ENCODE data around the gene WIPF2. TPM values are rescaled to one million over a fixed set of nuclear protein-coding genes. Genes with fewer than 3 reads are reported as not detected.
"Not testable (repeated sequence)": the region's sequence is repeated elsewhere in the genome, so short reads cannot be mapped to it uniquely, and the experiment has no call there.

The WIPF2 gene
- polyA plus RNA-seq, 2 of the 4 experiments (the other 2 are of a cell fraction), result 13.8 to 21.5 TPM

DNA sequence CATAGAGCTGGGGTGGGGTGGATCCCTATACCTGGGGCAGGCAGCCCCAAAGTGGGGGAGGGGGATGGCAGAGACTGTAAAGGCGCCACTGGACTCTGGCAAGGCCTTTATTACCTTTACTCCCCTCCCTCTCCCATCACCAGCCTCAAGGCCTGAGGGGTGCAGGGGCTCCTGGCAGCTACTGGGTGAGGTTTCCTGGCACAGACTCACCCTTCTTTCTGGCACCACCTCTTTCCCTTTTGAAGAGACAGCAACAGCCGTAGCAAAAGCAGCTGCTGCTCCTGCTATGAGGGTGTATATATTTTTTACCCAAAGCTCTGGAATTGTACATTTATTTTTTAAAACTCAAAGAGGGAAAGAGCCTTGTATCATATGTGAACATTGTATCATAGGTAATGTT is 24.3 kb upstream of the WIPF2 start:
- H3K27ac ChIP-seq, result peak overlapping the region in 1 of 2 experiments; percentile 45; a peak in 3 of 6 replicates
- no peak overlapping the region for H3K4me2 ChIP-seq
- WGBS (ENCODE audit: missing lambda C conversion rate), result 92% methylated on average over 2 of the region's 2 CpGs
- peaks cover 17% of the 10 kb centered on the region for H3K4me1 ChIP-seq
- ATAC-seq (no peak), FAIRE-seq (no peak), DNase-seq (ENCODE audit: low read depth in 1 of 2, low spot score in 1 of 2) (no peak)
- TF ChIP-seq CHD2 (IDR thresholded peaks at IDR 0.05; ENCODE audit: low read length, partially characterized antibody) (no peak), CBX8 (IDR thresholded peaks at IDR 0.05) (no peak), HOXB13 (CRISPR knock-in tag; IDR thresholded peaks at IDR 0.05; ENCODE audit: low read depth) (no peak), HOXA7 (CRISPR knock-in tag; IDR thresholded peaks at IDR 0.05) (no peak), HEYL (CRISPR knock-in tag; IDR thresholded peaks at IDR 0.05) (no peak), CEBPB (IDR thresholded peaks at IDR 0.05) (no peak), NPAS2 (CRISPR knock-in tag; IDR thresholded peaks at IDR 0.05; ENCODE audit: borderline replicate concordance) (no peak), RARB (CRISPR knock-in tag; IDR thresholded peaks at IDR 0.05) (no peak), TP53 (CRISPR knock-in tag; IDR thresholded peaks at IDR 0.05) (no peak), HOXB5 (CRISPR knock-in tag; IDR thresholded peaks at IDR 0.05) (no peak)
- TF ChIP-seq, protein P1, sequence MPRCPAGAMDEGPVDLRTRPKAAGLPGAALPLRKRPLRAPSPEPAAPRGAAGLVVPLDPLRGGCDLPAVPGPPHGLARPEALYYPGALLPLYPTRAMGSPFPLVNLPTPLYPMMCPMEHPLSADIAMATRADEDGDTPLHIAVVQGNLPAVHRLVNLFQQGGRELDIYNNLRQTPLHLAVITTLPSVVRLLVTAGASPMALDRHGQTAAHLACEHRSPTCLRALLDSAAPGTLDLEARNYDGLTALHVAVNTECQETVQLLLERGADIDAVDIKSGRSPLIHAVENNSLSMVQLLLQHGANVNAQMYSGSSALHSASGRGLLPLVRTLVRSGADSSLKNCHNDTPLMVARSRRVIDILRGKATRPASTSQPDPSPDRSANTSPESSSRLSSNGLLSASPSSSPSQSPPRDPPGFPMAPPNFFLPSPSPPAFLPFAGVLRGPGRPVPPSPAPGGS (IDR thresholded peaks at IDR 0.05), result no peak
- TF ChIP-seq, protein P2, sequence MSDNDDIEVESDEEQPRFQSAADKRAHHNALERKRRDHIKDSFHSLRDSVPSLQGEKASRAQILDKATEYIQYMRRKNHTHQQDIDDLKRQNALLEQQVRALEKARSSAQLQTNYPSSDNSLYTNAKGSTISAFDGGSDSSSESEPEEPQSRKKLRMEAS (IDR thresholded peaks at IDR 0.05), result no peak
- TF ChIP-seq, protein P3, sequence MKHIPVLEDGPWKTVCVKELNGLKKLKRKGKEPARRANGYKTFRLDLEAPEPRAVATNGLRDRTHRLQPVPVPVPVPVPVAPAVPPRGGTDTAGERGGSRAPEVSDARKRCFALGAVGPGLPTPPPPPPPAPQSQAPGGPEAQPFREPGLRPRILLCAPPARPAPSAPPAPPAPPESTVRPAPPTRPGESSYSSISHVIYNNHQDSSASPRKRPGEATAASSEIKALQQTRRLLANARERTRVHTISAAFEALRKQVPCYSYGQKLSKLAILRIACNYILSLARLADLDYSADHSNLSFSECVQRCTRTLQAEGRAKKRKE (CRISPR knock-in tag; IDR thresholded peaks at IDR 0.05; ENCODE audit: low read depth), result no peak
- POLR2A ChIA-PET, result interaction anchor here (1.4 kb wide), 1 partner anchor 82 kb away, joined by 4 read pairs; no protein-coding TSS in a partner anchor
- CTCF ChIA-PET, result interaction anchor here (0.8 to 10.7 kb wide), 12 partner anchors 10 to 180 kb away, joined by 3 to 195 read pairs (median 4); partner anchors contain the start of genes CSF3, RAPGEFL1 and WIPF2
- H3K4me3 ChIP-seq, result no peak overlapping the region
- peaks cover 5% of the 10 kb centered on the region; the same call in 2 of the 3 replicates for H3K9me3 ChIP-seq

DNA sequence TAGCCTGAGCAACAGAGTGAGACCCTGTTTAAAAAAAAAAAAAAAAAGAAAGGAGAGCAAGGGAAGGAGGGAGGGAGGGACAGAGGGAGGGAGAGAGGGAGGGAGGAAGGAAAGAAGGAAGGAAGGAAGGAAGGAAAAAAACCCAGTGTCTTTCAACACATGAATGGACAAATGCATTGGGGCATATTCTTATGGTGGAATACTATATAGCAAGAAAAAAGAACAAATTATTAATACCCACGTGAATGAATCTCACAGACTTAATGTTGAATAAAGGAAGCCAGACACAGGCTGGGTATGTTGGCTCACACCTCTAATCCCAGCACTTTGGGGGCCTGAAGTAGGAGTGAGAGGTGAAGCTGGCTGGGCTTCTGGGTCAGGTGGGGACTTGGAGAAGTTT is 21.6 kb upstream of the WIPF2 start:
- no peak overlapping the region for H3K4me3 ChIP-seq
- FAIRE-seq (no peak), ATAC-seq (no peak), DNase-seq (ENCODE audit: low read depth in 1 of 2, low spot score in 1 of 2) (no peak)
- H3K4me2 ChIP-seq, result no peak overlapping the region
- peaks cover 7% of the 10 kb centered on the region for H3K4me1 ChIP-seq
- H3K9me3 ChIP-seq, result peaks cover 5% of the 10 kb centered on the region; the same call in 2 of the 3 replicates
- H3K27ac ChIP-seq, result no peak overlapping the region
- TF ChIP-seq HEYL (CRISPR knock-in tag; IDR thresholded peaks at IDR 0.05) (no peak), EHMT2 (IDR thresholded peaks at IDR 0.05; ENCODE audit: low read depth) (no peak), MAFK (IDR thresholded peaks at IDR 0.05; ENCODE audit: partially characterized antibody) (no peak)
- TF ChIP-seq, protein P1 (IDR thresholded peaks at IDR 0.05), result no peak
- 4% methylated on average over 1 of the region's 1 CpG for WGBS (ENCODE audit: missing lambda C conversion rate)
- CTCF ChIA-PET, result interaction anchor here (1.2 to 14.1 kb wide), 10 partner anchors 6 to 157 kb away, joined by 3 to 232 read pairs (median 14); partner anchors contain the start of genes CDC6 and WIPF2
- POLR2A ChIA-PET, result interaction anchor here (0.6 kb wide), 1 partner anchor 76 kb away, joined by 3 read pairs; no protein-coding TSS in a partner anchor

DNA sequence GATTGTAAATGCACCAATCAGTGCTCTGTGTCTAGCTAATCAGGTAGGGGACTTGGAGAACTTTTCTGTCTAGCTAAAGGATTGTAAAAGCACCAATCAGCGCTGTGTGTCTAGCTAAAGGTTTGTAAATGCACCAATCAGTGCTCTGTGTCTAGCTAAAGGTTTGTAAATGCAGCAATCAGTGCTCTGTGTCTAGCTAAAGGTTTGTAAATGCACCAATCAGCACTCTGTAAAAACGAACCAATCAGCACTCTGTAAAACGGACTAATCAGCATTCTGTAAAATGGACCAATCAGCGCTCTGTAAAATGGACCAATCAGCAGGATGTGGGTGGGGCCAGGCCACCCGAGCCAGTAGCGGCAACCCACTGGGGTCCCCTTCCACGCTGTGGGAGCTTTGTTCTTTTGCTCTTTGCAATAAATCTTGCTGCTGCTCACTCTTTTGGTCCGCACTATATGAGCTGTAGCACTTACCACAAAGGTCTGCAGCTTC is 21.1 kb upstream of the WIPF2 start:
- not testable (repeated sequence) for FAIRE-seq, H3K9me3 ChIP-seq, H3K27ac ChIP-seq, H3K4me1 ChIP-seq
- Histone ChIP-seq H3K4me2 (peak overlapping the region; percentile 48), H3K4me3 (peak overlapping the region; percentile 33)
- DNase-seq (ENCODE audit: low read depth in 1 of 2, low spot score in 1 of 2) (peak in 1 of 2 experiments; percentile 62), ATAC-seq (peak in 1 of 2 experiments; percentile 50; a peak in 3 of 6 replicates)
- POLR2A ChIA-PET, result interaction anchor here (0.6 to 1.2 kb wide), 3 partner anchors 20 to 97 kb away, joined by 3 to 6 read pairs (median 4); partner anchors contain the start of gene NR1D1
- WGBS (ENCODE audit: missing lambda C conversion rate), result 36% methylated on average over 8 of the region's 8 CpGs
- CTCF ChIA-PET, result interaction anchor here (0.7 to 14.1 kb wide), 10 partner anchors 6 to 157 kb away, joined by 3 to 232 read pairs (median 16); partner anchors contain the start of genes CDC6 and WIPF2
- TF ChIP-seq MAFK (IDR thresholded peaks at IDR 0.05; ENCODE audit: partially characterized antibody), result peak; percentile 99
- TF ChIP-seq POLR2A (IDR thresholded peaks at IDR 0.05; ENCODE audit: low read length), result peak; percentile 17; the same call in 1 of the 2 replicates
